ENCODE data around the gene CCDC184. TPM values are rescaled to one million over a fixed set of nuclear protein-coding genes. Genes with fewer than 3 reads are reported as not detected.
"Not testable (repeated sequence)": the region's sequence is repeated elsewhere in the genome, so short reads cannot be mapped to it uniquely, and the experiment has no call there.

Gene CCDC184
- polyA plus RNA-seq, 1 donor (not counting 4 experiments of a cell fraction or from before 2014, with no cell fraction given), result 0.21 TPM

- Histone ChIP-seq H2AFZ (ENCODE audit: control insufficient read depth, low read length) (no peak overlapping the region), H3K9ac (ENCODE audit: control insufficient read depth, extremely low read depth, insufficient read depth, low read length) (no peak overlapping the region), H3K4me1 (ENCODE audit: control insufficient read depth, extremely low read depth, insufficient read depth, low read length) (no peaks in the 10 kb centered on the region), H3K9me1 (ENCODE audit: control insufficient read depth, extremely low read depth, insufficient read depth, low read length) (no peaks in the 10 kb centered on the region), H3K4me3 (ENCODE audit: control insufficient read depth in 2 of 3, extremely low read depth in 1 of 3, insufficient read depth in 2 of 3, low read depth in 1 of 3, low read length in 3 of 3) (no peak overlapping the region), H4K20me1 (ENCODE audit: control insufficient read depth, extremely low read depth, insufficient read depth, low read length) (no peaks in the 10 kb centered on the region), H3K36me3 (ENCODE audit: control insufficient read depth in 2 of 2, extremely low read depth in 1 of 2, insufficient read depth in 2 of 2, low read length in 2 of 2) (peaks cover 22 to 26% of the 10 kb centered on the region in 2 experiments), H3K27ac (ENCODE audit: control insufficient read depth, insufficient read depth, low read length) (no peak overlapping the region), H3K27me3 (ENCODE audit: control insufficient read depth, extremely low read depth, insufficient read depth, low read length) (no peaks in the 10 kb centered on the region), H3K4me2 (ENCODE audit: control insufficient read depth, extremely low read depth, insufficient read depth, low read depth, low read length) (no peak overlapping the region), H3K9me3 (ENCODE audit: control insufficient read depth, low read depth, low read length) (no peaks in the 10 kb centered on the region), H3K79me2 (ENCODE audit: control insufficient read depth, insufficient read depth, low read length) (no peaks in the 10 kb centered on the region)
- no peak for TF ChIP-seq CTCF (optimal IDR thresholded peaks at IDR 0.05 in 1 of 3, IDR thresholded peaks at IDR 0.05 in 1 of 3, conservative IDR thresholded peaks at IDR 0.05 in 1 of 3; ENCODE audit: extremely low read depth in 1 of 3, insufficient read depth in 2 of 3, low read length in 3 of 3)
- no peak for TF ChIP-seq EZH2 (IDR thresholded peaks at IDR 0.05; ENCODE audit: low read length)
- dilution Hi-C loops (cut with MboI; ENCODE audit: extremely low pct_ligation_motif_present, low sequenced_read_pairs), result no loop called here
- no peak for DNase-seq (ENCODE audit: low read depth, low spot score)
- no peak for FAIRE-seq
Observed at GRCh38 chr12:48145981-48146380, 37.5 kb upstream of the CCDC184 start.

- dilution Hi-C loops (cut with MboI; ENCODE audit: extremely low pct_ligation_motif_present, low sequenced_read_pairs), result no loop called here
- Histone ChIP-seq H2AFZ (ENCODE audit: control insufficient read depth, low read length) (no peak overlapping the region), H3K36me3 (ENCODE audit: control insufficient read depth in 2 of 2, extremely low read depth in 1 of 2, insufficient read depth in 2 of 2, low read length in 2 of 2) (peaks cover 10 to 17% of the 10 kb centered on the region in 2 experiments), H3K4me1 (ENCODE audit: control insufficient read depth, extremely low read depth, insufficient read depth, low read length) (peaks cover under 1% of the 10 kb centered on the region), H3K27me3 (ENCODE audit: control insufficient read depth, extremely low read depth, insufficient read depth, low read length) (no peaks in the 10 kb centered on the region), H4K20me1 (ENCODE audit: control insufficient read depth, extremely low read depth, insufficient read depth, low read length) (no peaks in the 10 kb centered on the region), H3K4me3 (ENCODE audit: control insufficient read depth in 2 of 3, extremely low read depth in 1 of 3, insufficient read depth in 2 of 3, low read depth in 1 of 3, low read length in 3 of 3) (no peak overlapping the region), H3K27ac (ENCODE audit: control insufficient read depth, insufficient read depth, low read length) (no peak overlapping the region), H3K9me1 (ENCODE audit: control insufficient read depth, extremely low read depth, insufficient read depth, low read length) (no peaks in the 10 kb centered on the region), H3K79me2 (ENCODE audit: control insufficient read depth, insufficient read depth, low read length) (peaks cover 1% of the 10 kb centered on the region), H3K9ac (ENCODE audit: control insufficient read depth, extremely low read depth, insufficient read depth, low read length) (no peak overlapping the region), H3K4me2 (ENCODE audit: control insufficient read depth, extremely low read depth, insufficient read depth, low read depth, low read length) (no peak overlapping the region), H3K9me3 (ENCODE audit: control insufficient read depth, low read depth, low read length) (no peaks in the 10 kb centered on the region)
- DNase-seq (ENCODE audit: low read depth, low spot score) (no peak), FAIRE-seq (no peak)
- TF ChIP-seq CTCF (optimal IDR thresholded peaks at IDR 0.05 in 1 of 3, IDR thresholded peaks at IDR 0.05 in 1 of 3, conservative IDR thresholded peaks at IDR 0.05 in 1 of 3; ENCODE audit: extremely low read depth in 1 of 3, insufficient read depth in 2 of 3, low read length in 3 of 3) (no peak), EZH2 (IDR thresholded peaks at IDR 0.05; ENCODE audit: low read length) (no peak)
Observed at GRCh38 chr12:48151103-48151771, 32.2 kb upstream of the CCDC184 start.

- FAIRE-seq; H3K27ac ChIP-seq (ENCODE audit: control insufficient read depth, insufficient read depth, low read length); H3K79me2 ChIP-seq (ENCODE audit: control insufficient read depth, insufficient read depth, low read length); DNase-seq (ENCODE audit: low read depth, low spot score); H3K27me3 ChIP-seq (ENCODE audit: control insufficient read depth, extremely low read depth, insufficient read depth, low read length); H3K4me2 ChIP-seq (ENCODE audit: control insufficient read depth, extremely low read depth, insufficient read depth, low read depth, low read length); dilution Hi-C loops (cut with MboI; ENCODE audit: extremely low pct_ligation_motif_present, low sequenced_read_pairs); H3K9me1 ChIP-seq (ENCODE audit: control insufficient read depth, extremely low read depth, insufficient read depth, low read length); H3K9me3 ChIP-seq (ENCODE audit: control insufficient read depth, low read depth, low read length); H4K20me1 ChIP-seq (ENCODE audit: control insufficient read depth, extremely low read depth, insufficient read depth, low read length); H2AFZ ChIP-seq (ENCODE audit: control insufficient read depth, low read length); H3K4me3 ChIP-seq (ENCODE audit: control insufficient read depth in 2 of 3, extremely low read depth in 1 of 3, insufficient read depth in 2 of 3, low read depth in 1 of 3, low read length in 3 of 3); H3K9ac ChIP-seq (ENCODE audit: control insufficient read depth, extremely low read depth, insufficient read depth, low read length); H3K36me3 ChIP-seq (ENCODE audit: control insufficient read depth in 2 of 2, extremely low read depth in 1 of 2, insufficient read depth in 2 of 2, low read length in 2 of 2): not testable (repeated sequence)
- peaks cover 13% of the 10 kb centered on the region for H3K4me1 ChIP-seq (ENCODE audit: control insufficient read depth, extremely low read depth, insufficient read depth, low read length)
Observed at GRCh38 chr12:48155786-48156185, 27.7 kb upstream of the CCDC184 start.
